H1 (cell line): Measurements from ENCODE around the gene ITPK1. TPM values are rescaled to one million over a fixed set of nuclear protein-coding genes. Genes with fewer than 3 reads are reported as not detected.

Experiments
- CTCF ChIA-PET: fragments of 300-600 bp; sonication (Branson Sonifier 250); formaldehyde crosslinking; loops from one replicate; lab custom pipeline; 2021; ENCODE audit not compliant: partially characterized antibody; lab: Charles Lee
- POLR2A ChIA-PET: fragments of 300-600 bp; sonication (Branson Sonifier 250); formaldehyde crosslinking; loops from one replicate; lab custom pipeline; 2021; ENCODE audit warnings: inconsistent platforms; ENCODE audit not compliant: partially characterized antibody; lab: Charles Lee
- DNase-seq, 2 experiments: peaks; one replicate each; pipeline versions ENCODE4 v3.0.0 to v3.0.0-alpha.2; 2010 to 2022; ENCODE audit warnings: low spot score in 2 of 2, low read depth in 1 of 2, mixed read lengths in 1 of 2
- FAIRE-seq: peaks from 2 replicates; lab custom pipeline; 2011; peaks lifted over from hg19 to GRCh38; lab: Jason Lieb, UNC
- H2AFZ ChIP-seq: 2 replicates; pipeline ENCODE4 v1.8.1; 2012; ENCODE audit warnings: low read length, inconsistent platforms
- H2AK5ac ChIP-seq: 2 replicates; pipeline ENCODE4 v1.6.1; 2013; ENCODE audit warnings: low read depth, low read length
- H2BK120ac ChIP-seq: replicated peaks from 2 replicates; pipeline ENCODE3; 2013; ENCODE audit warnings: low read depth, low read length, inconsistent platforms
- H2BK12ac ChIP-seq: 2 replicates; pipeline ENCODE4 v1.6.1; 2013; ENCODE audit warnings: low read depth, low read length
- H2BK15ac ChIP-seq: 2 replicates; pipeline ENCODE4 v1.6.1; 2013; ENCODE audit warnings: low read length
- H2BK20ac ChIP-seq: 2 replicates; pipeline ENCODE4 v1.6.1; 2013; ENCODE audit warnings: low read length
- H2BK5ac ChIP-seq: 2 replicates; pipeline ENCODE4 v1.6.1; 2013; ENCODE audit warnings: low read depth, low read length
- H3K14ac ChIP-seq: 2 replicates; pipeline ENCODE4 v1.6.1; 2013; ENCODE audit warnings: inconsistent platforms; ENCODE audit not compliant: insufficient read length
- H3K18ac ChIP-seq: 2 replicates; pipeline ENCODE4 v1.6.1; 2013; ENCODE audit warnings: low read length; ENCODE audit errors: extremely low read depth
- H3K23ac ChIP-seq: 2 replicates; pipeline ENCODE4 v1.6.1; 2013; ENCODE audit warnings: inconsistent platforms; ENCODE audit not compliant: insufficient read length
- H3K23me2 ChIP-seq: 2 replicates; pipeline ENCODE4 v1.6.1; 2013; ENCODE audit warnings: low read depth, low read length
- H3K27ac ChIP-seq: 2 replicates; pipeline ENCODE4 v1.6.1; 2011; ENCODE audit warnings: low read depth, low read length, inconsistent platforms
- H3K27me3 ChIP-seq, 4 experiments: replicated peaks in 1 of 4; 1 replicate in 1 of 4; 2 replicates in 3 of 4; pipeline versions ENCODE4 v1.6.1 to v1.8.1; 2011 to 2013; ENCODE audit warnings: low read length in 3 of 4, mild to moderate bottlenecking in 3 of 4, inconsistent platforms in 2 of 4, mixed read lengths in 2 of 4, moderate library complexity in 1 of 4; ENCODE audit not compliant: control insufficient read depth in 3 of 4, insufficient read depth in 3 of 4; ENCODE audit errors: extremely low read depth in 1 of 4
- H3K36me3 ChIP-seq, 4 experiments: 2 replicates each; pipeline versions ENCODE4 v1.6.1 to v1.8.1; 2011 to 2013; ENCODE audit warnings: mild to moderate bottlenecking in 4 of 4, low read length in 3 of 4, moderate library complexity in 2 of 4, control low read depth in 1 of 4, inconsistent platforms in 1 of 4; ENCODE audit not compliant: insufficient read depth in 4 of 4, control insufficient read depth in 2 of 4
- H3K4ac ChIP-seq: replicated peaks from 2 replicates; pipeline ENCODE3; 2013; ENCODE audit warnings: low read length, low read depth, mixed read lengths, inconsistent platforms; ENCODE audit not compliant: insufficient read length
- H3K4me1 ChIP-seq, 4 experiments: replicated peaks in 1 of 4; 1 replicate in 1 of 4; 2 replicates in 3 of 4; pipeline versions ENCODE4 v1.6.1 to v1.8.1; 2011 to 2013; ENCODE audit warnings: low read length in 3 of 4, inconsistent platforms in 2 of 4, mixed read lengths in 1 of 4; ENCODE audit not compliant: insufficient read depth in 4 of 4, control insufficient read depth in 3 of 4
- H3K4me2 ChIP-seq, 2 experiments: 2 replicates each; pipeline versions ENCODE4 v1.6.1 to v1.8.1; 2011 to 2013; ENCODE audit warnings: low read depth in 2 of 2, low read length in 2 of 2, control low read depth in 1 of 2, inconsistent platforms in 1 of 2, mild to moderate bottlenecking in 1 of 2; ENCODE audit not compliant: insufficient read depth in 1 of 2
- H3K4me3 ChIP-seq, 4 experiments: fragments of 200-600, 300-600 bp in 1 of 4; sonication (generic), shearing (Covaris generic), sonication (Bioruptor Twin) in 1 of 4; 2 replicates each; pipeline versions ENCODE4 v1.5.1 to v1.8.1; 2011 to 2016; ENCODE audit warnings: low read length in 4 of 4, low read depth in 3 of 4, control low read depth in 2 of 4, inconsistent platforms in 2 of 4, mild to moderate bottlenecking in 2 of 4, mixed read lengths in 1 of 4, moderate library complexity in 1 of 4; ENCODE audit not compliant: insufficient read depth in 2 of 4; ENCODE audit errors: extremely low read depth in 1 of 4
- H3K56ac ChIP-seq: replicated peaks from 2 replicates; pipeline ENCODE3; 2013; ENCODE audit warnings: low read depth, mild to moderate bottlenecking, mixed read lengths, low read length, inconsistent platforms; ENCODE audit not compliant: insufficient read length
- H3K79me1 ChIP-seq: 2 replicates; pipeline ENCODE4 v1.6.1; 2013; ENCODE audit warnings: low read depth, low read length, control low read depth
- H3K79me2 ChIP-seq, 2 experiments: 2 replicates each; pipeline versions ENCODE4 v1.6.1 to v1.8.1; 2012 to 2013; ENCODE audit warnings: low read length in 2 of 2, mild to moderate bottlenecking in 2 of 2, inconsistent platforms in 1 of 2; ENCODE audit not compliant: insufficient read depth in 2 of 2, control insufficient read depth in 1 of 2
- H3K9ac ChIP-seq, 4 experiments: replicated peaks in 1 of 4; 1 replicate in 1 of 4; 2 replicates in 3 of 4; pipeline versions ENCODE4 v1.6.1 to v1.8.1; 2011 to 2013; ENCODE audit warnings: low read depth in 3 of 4, low read length in 3 of 4, control low read depth in 2 of 4, mild to moderate bottlenecking in 2 of 4, moderate library complexity in 2 of 4, inconsistent platforms in 1 of 4; ENCODE audit errors: extremely low read depth in 1 of 4
- H3K9me3 ChIP-seq, 2 experiments: 2 replicates each; pipeline versions ENCODE4 v1.6.1 to v1.8.1; 2012 to 2013; ENCODE audit warnings: mild to moderate bottlenecking in 2 of 2, moderate library complexity in 2 of 2, control low read depth in 1 of 2, inconsistent platforms in 1 of 2, low read depth in 1 of 2, low read length in 1 of 2, mixed read lengths in 1 of 2; ENCODE audit not compliant: insufficient read depth in 2 of 2
- H4K20me1 ChIP-seq, 2 experiments: replicated peaks in 1 of 2; 2 replicates each; pipeline versions ENCODE3 to v1.8.1; 2011 to 2013; ENCODE audit warnings: inconsistent platforms in 2 of 2, low read length in 2 of 2, mild to moderate bottlenecking in 1 of 2; ENCODE audit not compliant: insufficient read depth in 2 of 2, control insufficient read depth in 1 of 2
- H4K5ac ChIP-seq: 2 replicates; pipeline ENCODE4 v1.6.1; 2013; ENCODE audit warnings: low read length, low read depth, mixed read lengths, inconsistent platforms; ENCODE audit not compliant: insufficient read length
- H4K8ac ChIP-seq: 2 replicates; pipeline ENCODE4 v1.8.0; 2013; ENCODE audit warnings: mild to moderate bottlenecking, moderate library complexity, low read length, inconsistent platforms; ENCODE audit not compliant: insufficient read depth; ENCODE audit errors: extremely low read depth
- H4K91ac ChIP-seq: replicated peaks from 2 replicates; pipeline ENCODE3; 2013; ENCODE audit warnings: low read length, mixed read lengths, inconsistent platforms; ENCODE audit not compliant: insufficient read length
- ATF2 ChIP-seq: IDR thresholded peaks from 2 replicates; pipeline ENCODE4 v1.6.1; 2012; ENCODE audit warnings: low read length, inconsistent platforms
- ATF3 ChIP-seq: IDR thresholded peaks from 2 replicates; pipeline ENCODE4 v1.6.1; 2011; ENCODE audit warnings: low read depth, mild to moderate bottlenecking, low read length; ENCODE audit not compliant: insufficient read depth
- CTBP2 ChIP-seq: IDR thresholded peaks from 2 replicates; pipeline ENCODE4 v1.7.0; 2011; ENCODE audit warnings: borderline replicate concordance, mild to moderate bottlenecking, moderate library complexity, mixed read lengths, low read length; ENCODE audit not compliant: insufficient read depth, insufficient read length
- EGR1 ChIP-seq: IDR thresholded peaks from 2 replicates; pipeline ENCODE4 v1.6.1; 2011; ENCODE audit warnings: low read depth, low read length, borderline replicate concordance
- EP300 ChIP-seq, 2 experiments: IDR thresholded peaks; 1 replicate in 1 of 2; 2 replicates in 1 of 2; pipeline ENCODE4 v1.6.1; 2011 to 2012; ENCODE audit warnings: low read depth in 2 of 2, low read length in 2 of 2, mild to moderate bottlenecking in 2 of 2, borderline replicate concordance in 1 of 2, inconsistent platforms in 1 of 2, moderate library complexity in 1 of 2
- KDM5A ChIP-seq: fragments of 200-600 bp; IDR thresholded peaks from 2 replicates; pipeline ENCODE4 v1.7.1; 2012; ENCODE audit warnings: mild to moderate bottlenecking, low read length, inconsistent platforms, mixed read lengths
- NANOG ChIP-seq: IDR thresholded peaks from 2 replicates; pipeline ENCODE4 v1.6.1; 2011; ENCODE audit warnings: low read length, low read depth, mild to moderate bottlenecking, inconsistent platforms; ENCODE audit not compliant: insufficient read depth, poor library complexity, severe bottlenecking
- POLR2AphosphoS5 ChIP-seq: IDR thresholded peaks from 2 replicates; pipeline ENCODE4 v1.6.1; 2011; ENCODE audit warnings: low read depth, low read length
- RBBP5 ChIP-seq: IDR thresholded peaks from 2 replicates; pipeline ENCODE4 v1.7.1; 2012; ENCODE audit warnings: low read depth, mild to moderate bottlenecking, inconsistent platforms, low read length, moderate library complexity, borderline replicate concordance
- RXRA ChIP-seq: IDR thresholded peaks from 2 replicates; pipeline ENCODE4 v1.6.1; 2011; ENCODE audit warnings: low read depth, mild to moderate bottlenecking, low read length, moderate library complexity; ENCODE audit not compliant: insufficient read depth
- SP2 ChIP-seq: IDR thresholded peaks from 2 replicates; pipeline ENCODE4 v1.6.1; 2012; ENCODE audit warnings: mild to moderate bottlenecking, low read length, inconsistent platforms
- WGBS, 2 experiments: shearing (Covaris generic) in 1 of 2; methylation state at CpG; one replicate each; pipeline versions ENCODE4 v1.1.6 to v1.1.7; 2013 to 2015; ENCODE audit warnings: low lambda C conversion rate in 2 of 2, mixed read lengths in 2 of 2, inconsistent platforms in 1 of 2, low coverage in 1 of 2, missing lambda C conversion rate in 1 of 2; ENCODE audit not compliant: insufficient replicate concordance in 2 of 2, insufficient coverage in 1 of 2, insufficient read length in 1 of 2; ENCODE audit errors: extremely low coverage in 1 of 2, missing lambda C conversion rate in 1 of 2; 5-methylcytosine and 5-hydroxymethylcytosine counted together
- polyA plus RNA-seq, 7 experiments: library from polyadenylated mRNA; depleted of rRNA in 3 of 7; stranded (reverse) in 5 of 7; unstranded in 2 of 7; fragments of >200 nt in 5 of 7; fragments of 200-250 nt in 2 of 7; gene quantifications; 1 replicate in 5 of 7; 2 replicates in 1 of 7; 4 replicates in 1 of 7; pipeline versions ENCODE4 v1.2.1 to v1.2.3, GENCODE V29; 2011 to 2013; ENCODE audit warnings: missing spikeins in 2 of 7, mixed read lengths in 2 of 7
- total RNA-seq: library from RNA; stranded (reverse); fragmentation: NEBNext Ultra II Directional; extraction: Animal tissue kit (Norgen Biotek cat#: 25700); gene quantifications from 2 replicates; pipeline ENCODE4 v1.2.1, GENCODE V29; 2021

Gene ITPK1
- total and polyA plus RNA-seq, 2 of the 8 experiments (the other 6 are each of a cell fraction or from before 2014, with no cell fraction given): 108 to 143 TPM

- Histone ChIP-seq H4K91ac (no peak overlapping the region), H3K9me3 (no peaks in the 10 kb centered on the region), H2BK12ac (no peak overlapping the region), H2BK5ac (no peak overlapping the region), H2AK5ac (no peak overlapping the region), H3K27ac (no peak overlapping the region), H4K8ac (no peak overlapping the region; the same call in 1 of the 2 replicates), H2BK120ac (no peak overlapping the region), H4K20me1 (no peaks in the 10 kb centered on the region), H3K23ac (no peak overlapping the region), H3K36me3 (no peaks in the 10 kb centered on the region), H4K5ac (no peak overlapping the region), H3K9ac (no peak overlapping the region)
- no peak for FAIRE-seq
- WGBS, 2 experiments: 84% methylated on average over 4 of the region's 4 CpGs; no CpG with 5 or more reads in 1 of the 2 experiments
- POLR2A ChIA-PET: no interaction called here
- TF ChIP-seq KDM5A (no peak), ATF2 (no peak), ATF3 (no peak), EP300 (IDR thresholded peaks at IDR 0.05; ENCODE audit: borderline replicate concordance in 1 of 2, low read depth in 2 of 2, low read length in 2 of 2) (no peak), SP2 (no peak), CTBP2 (no peak), POLR2AphosphoS5 (no peak), EGR1 (no peak), NANOG (no peak), RBBP5 (no peak), RXRA (no peak)
- TF ChIP-seq, all 59 proteins: peak for 0
- H2BK15ac ChIP-seq: no peak overlapping the region
- no peak overlapping the region for H3K18ac ChIP-seq
- H2BK20ac ChIP-seq: no peak overlapping the region
- H3K56ac ChIP-seq: no peak overlapping the region
- H3K4me1 ChIP-seq: no peaks in the 10 kb centered on the region; a peak in 3 of 7 replicates
- H3K4me3 ChIP-seq: no peak overlapping the region
- H3K14ac ChIP-seq: no peak overlapping the region
- H3K4ac ChIP-seq: no peak overlapping the region
- H3K79me1 ChIP-seq: no peaks in the 10 kb centered on the region
- H3K27me3 ChIP-seq: no peaks in the 10 kb centered on the region
- CTCF ChIA-PET: interaction anchor here (0.7 to 3.3 kb wide), 12 partner anchors 13 to 809 kb away, joined by 3 to 48 read pairs (median 3); partner anchors contain the start of genes GON7 and UBR7
- H3K79me2 ChIP-seq: no peaks in the 10 kb centered on the region
- no peak overlapping the region for H2AFZ ChIP-seq
- DNase-seq: no peak
- no peak overlapping the region for H3K4me2 ChIP-seq
- no peaks in the 10 kb centered on the region for H3K23me2 ChIP-seq
These were observed 45.8 kb upstream of the ITPK1 start for GRCh38 chr14:93161411-93161940.
